GM21447 (cell line): ENCODE data around the gene POU2F3.

ENCODE experiments used
- ATAC-seq: cut with Tn5 transposase; IDR thresholded peaks from one replicate; pipeline ENCODE4 v1.9.1; 2021; ENCODE audit not compliant: unreplicated experiment

The POU2F3 gene

GRCh38 chr11:120239713-120240640, at the start of gene POU2F3:
TSS of gene POU2F3 (plus strand) at chr11:120240140. CDS start at chr11:120240344, 204 bp downstream.
- ATAC-seq, result no peak

GRCh38 chr11:120191058-120191457, 48.9 kb upstream of the POU2F3 start:
- no peak for ATAC-seq

GRCh38 chr11:120192831-120193625, 46.9 kb upstream of the POU2F3 start:
- no peak for ATAC-seq

- no peak for ATAC-seq
These were observed 45.8 kb upstream of the POU2F3 start for GRCh38 chr11:120194166-120194565.

GRCh38 chr11:120195601-120196320, 44.2 kb upstream of the POU2F3 start:
- ATAC-seq, result no peak

GRCh38 chr11:120196826-120197225, 43.1 kb upstream of the POU2F3 start:
- no peak for ATAC-seq

GRCh38 chr11:120197251-120197891, 42.6 kb upstream of the POU2F3 start:
- no peak for ATAC-seq

GRCh38 chr11:120197977-120198376, 42.0 kb upstream of the POU2F3 start:
- ATAC-seq, result no peak

GRCh38 chr11:120198403-120198786, 41.5 kb upstream of the POU2F3 start:
- ATAC-seq, result no peak

- no peak for ATAC-seq
These were observed 41.0 kb upstream of the POU2F3 start for GRCh38 chr11:120198787-120199469.

GRCh38 chr11:120199613-120200012, 40.3 kb upstream of the POU2F3 start:
- ATAC-seq, result no peak

- ATAC-seq, result no peak
These were observed 39.3 kb upstream of the POU2F3 start for GRCh38 chr11:120200677-120201076.

- no peak for ATAC-seq
These were observed 38.3 kb upstream of the POU2F3 start for GRCh38 chr11:120201653-120202052.

- ATAC-seq, result no peak
These were observed 36.3 kb upstream of the POU2F3 start for GRCh38 chr11:120203626-120204025.

GRCh38 chr11:120205596-120206161, 34.3 kb upstream of the POU2F3 start:
- no peak for ATAC-seq

- no peak for ATAC-seq
These were observed 32.4 kb upstream of the POU2F3 start for GRCh38 chr11:120207512-120207911.

GRCh38 chr11:120208001-120208441, 31.9 kb upstream of the POU2F3 start:
- ATAC-seq, result no peak

GRCh38 chr11:120208777-120209176, 31.2 kb upstream of the POU2F3 start:
- no peak for ATAC-seq

- no peak for ATAC-seq
These were observed 30.0 kb upstream of the POU2F3 start for GRCh38 chr11:120209746-120210625.
